ENCODE measurements around the gene TTC9B. TPM values are rescaled to one million over a fixed set of nuclear protein-coding genes. Genes with fewer than 3 reads are reported as not detected.

TTC9B gene
- total and polyA plus RNA-seq, 2 of the 8 experiments (the other 6 are each of a cell fraction or from before 2014, with no cell fraction given): 0.26 TPM; not detected in 1

DNA sequence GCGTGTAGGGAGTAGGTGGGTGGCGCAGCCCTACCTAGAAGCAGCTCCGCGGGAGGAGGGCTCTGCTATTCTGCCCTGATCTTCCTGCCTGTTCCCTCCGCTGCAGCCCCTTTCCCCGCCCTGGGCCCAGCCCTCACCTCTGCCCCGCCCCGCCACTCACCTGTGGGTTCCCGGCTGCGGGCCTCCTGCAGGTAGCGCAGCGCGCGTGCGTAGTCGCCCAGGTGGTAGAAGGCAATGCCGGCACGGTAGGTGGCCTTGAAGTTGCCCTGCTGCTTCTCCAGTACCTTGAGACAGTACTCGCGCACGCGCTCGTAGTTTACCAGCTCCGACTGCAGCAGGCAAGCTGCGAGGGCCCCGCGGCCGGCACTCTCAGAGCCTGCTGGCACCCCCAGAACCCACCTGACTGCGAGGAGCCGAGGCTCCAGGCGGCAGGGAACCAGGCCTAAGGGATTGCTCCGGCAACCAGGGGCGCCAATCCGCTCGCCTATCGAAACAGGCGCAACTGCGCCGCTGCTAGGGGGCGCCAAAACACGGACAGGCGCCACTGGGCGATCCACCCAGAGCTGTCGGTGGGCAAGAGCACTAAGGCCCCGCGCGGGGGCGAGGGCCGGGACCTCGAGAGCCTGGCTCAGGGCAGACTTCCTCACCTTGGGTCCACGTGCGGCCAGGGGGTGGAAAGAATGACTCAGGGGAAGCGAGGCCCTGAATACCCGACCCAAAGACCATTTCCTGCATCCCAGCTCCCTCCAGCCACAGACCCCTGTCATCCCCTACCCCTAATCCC lies 965 bp downstream of the TTC9B start (continued):
- TF ChIP-seq GTF2F1 (IDR thresholded peaks at IDR 0.05; ENCODE audit: borderline replicate concordance, low read depth, low read length): no peak
- 0 out of 2 replicates have a peak, but pooled peaks have one; percentile 69 for TF ChIP-seq FOSL1 (IDR thresholded peaks at IDR 0.05; ENCODE audit: insufficient read depth, low read depth, low read length)
- TF ChIP-seq MAFK (IDR thresholded peaks at IDR 0.05; ENCODE audit: low read depth, low read length): no peak
- no peak for TF ChIP-seq JUN (IDR thresholded peaks at IDR 0.05; ENCODE audit: low read depth, low read length)
- no peak for TF ChIP-seq PHF8 (conservative IDR thresholded peaks at IDR 0.05; ENCODE audit: low read depth, low read length)
- TF ChIP-seq KDM5A (IDR thresholded peaks at IDR 0.05; ENCODE audit: low read length): no peak
- no peak for TF ChIP-seq BACH1 (IDR thresholded peaks at IDR 0.05; ENCODE audit: low read length)
- TF ChIP-seq, protein P1, sequence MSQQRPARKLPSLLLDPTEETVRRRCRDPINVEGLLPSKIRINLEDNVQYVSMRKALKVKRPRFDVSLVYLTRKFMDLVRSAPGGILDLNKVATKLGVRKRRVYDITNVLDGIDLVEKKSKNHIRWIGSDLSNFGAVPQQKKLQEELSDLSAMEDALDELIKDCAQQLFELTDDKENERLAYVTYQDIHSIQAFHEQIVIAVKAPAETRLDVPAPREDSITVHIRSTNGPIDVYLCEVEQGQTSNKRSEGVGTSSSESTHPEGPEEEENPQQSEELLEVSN (IDR thresholded peaks at IDR 0.05): peak; percentile 21; the same call in 1 of the 2 replicates
- no peak for TF ChIP-seq SUZ12 (IDR thresholded peaks at IDR 0.05; ENCODE audit: low read length)

All from H1 (cell line).